ENCODE results near the gene CORO1A.

DNA sequence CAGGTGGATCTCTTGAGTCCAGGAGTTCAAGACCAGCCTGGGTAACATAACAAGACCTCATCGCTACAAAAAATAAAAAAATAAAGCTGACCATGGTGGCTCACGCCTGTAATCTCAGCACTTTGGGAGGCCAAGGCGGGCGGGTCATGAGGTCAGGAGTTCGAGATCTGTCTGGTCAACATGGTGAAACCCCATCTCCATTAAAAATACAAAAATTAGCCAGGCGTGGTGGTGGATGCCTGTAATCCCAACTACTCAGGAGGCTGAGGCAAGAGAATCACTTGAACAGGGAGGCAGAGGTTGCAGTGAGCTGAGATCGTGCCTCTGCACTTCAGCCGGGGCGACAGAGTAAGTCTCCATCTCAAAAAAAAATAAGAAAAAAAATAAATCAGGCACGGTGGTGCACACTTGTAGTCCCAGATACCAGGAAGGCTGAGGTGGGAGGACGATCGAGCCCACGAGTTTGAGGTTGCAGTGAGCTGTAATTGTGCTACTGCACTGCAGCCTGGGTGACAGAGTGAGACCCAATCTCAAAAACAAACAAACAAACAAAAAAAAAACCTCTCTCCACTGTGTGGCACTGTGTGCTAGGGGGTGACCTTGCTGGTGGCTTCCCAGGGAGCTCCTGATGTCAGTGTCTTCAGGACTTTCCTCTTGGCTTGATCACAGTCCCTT lies 40.6 kb upstream of the CORO1A start:
- TF ChIP-seq, protein P1, sequence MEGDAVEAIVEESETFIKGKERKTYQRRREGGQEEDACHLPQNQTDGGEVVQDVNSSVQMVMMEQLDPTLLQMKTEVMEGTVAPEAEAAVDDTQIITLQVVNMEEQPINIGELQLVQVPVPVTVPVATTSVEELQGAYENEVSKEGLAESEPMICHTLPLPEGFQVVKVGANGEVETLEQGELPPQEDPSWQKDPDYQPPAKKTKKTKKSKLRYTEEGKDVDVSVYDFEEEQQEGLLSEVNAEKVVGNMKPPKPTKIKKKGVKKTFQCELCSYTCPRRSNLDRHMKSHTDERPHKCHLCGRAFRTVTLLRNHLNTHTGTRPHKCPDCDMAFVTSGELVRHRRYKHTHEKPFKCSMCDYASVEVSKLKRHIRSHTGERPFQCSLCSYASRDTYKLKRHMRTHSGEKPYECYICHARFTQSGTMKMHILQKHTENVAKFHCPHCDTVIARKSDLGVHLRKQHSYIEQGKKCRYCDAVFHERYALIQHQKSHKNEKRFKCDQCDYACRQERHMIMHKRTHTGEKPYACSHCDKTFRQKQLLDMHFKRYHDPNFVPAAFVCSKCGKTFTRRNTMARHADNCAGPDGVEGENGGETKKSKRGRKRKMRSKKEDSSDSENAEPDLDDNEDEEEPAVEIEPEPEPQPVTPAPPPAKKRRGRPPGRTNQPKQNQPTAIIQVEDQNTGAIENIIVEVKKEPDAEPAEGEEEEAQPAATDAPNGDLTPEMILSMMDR (IDR thresholded peaks at IDR 0.05; ENCODE audit: insufficient read depth, low read depth, low read length) = no peak
- TF ChIP-seq EZH2 (IDR thresholded peaks at IDR 0.05; ENCODE audit: insufficient read depth, low read length) = no peak
